Hepatocyte (in vitro differentiated cells): ENCODE measurements around the gene GPC3.

Source experiments
- EZH2phosphoT487 ChIP-seq: fragments of 200-600 bp; sonication (generic); IDR thresholded peaks from one replicate; pipeline ENCODE4 v1.6.1; 2018; ENCODE audit warnings: antibody characterized with exemption, mild to moderate bottlenecking, low read depth, moderate library complexity; ENCODE audit not compliant: unreplicated experiment, severe bottlenecking
- TF ChIP-seq, protein P1 (sequence below): fragments of 200-600 bp; sonication (generic); IDR thresholded peaks from 2 replicates; pipeline ENCODE4 v1.5.1; 2016; ENCODE audit warnings: antibody characterized with exemption, mild to moderate bottlenecking; ENCODE audit not compliant: poor library complexity

GRCh38 chrX:133523081-133523487 lies 462.3 kb downstream of the GPC3 start:
- TF ChIP-seq, protein P1, sequence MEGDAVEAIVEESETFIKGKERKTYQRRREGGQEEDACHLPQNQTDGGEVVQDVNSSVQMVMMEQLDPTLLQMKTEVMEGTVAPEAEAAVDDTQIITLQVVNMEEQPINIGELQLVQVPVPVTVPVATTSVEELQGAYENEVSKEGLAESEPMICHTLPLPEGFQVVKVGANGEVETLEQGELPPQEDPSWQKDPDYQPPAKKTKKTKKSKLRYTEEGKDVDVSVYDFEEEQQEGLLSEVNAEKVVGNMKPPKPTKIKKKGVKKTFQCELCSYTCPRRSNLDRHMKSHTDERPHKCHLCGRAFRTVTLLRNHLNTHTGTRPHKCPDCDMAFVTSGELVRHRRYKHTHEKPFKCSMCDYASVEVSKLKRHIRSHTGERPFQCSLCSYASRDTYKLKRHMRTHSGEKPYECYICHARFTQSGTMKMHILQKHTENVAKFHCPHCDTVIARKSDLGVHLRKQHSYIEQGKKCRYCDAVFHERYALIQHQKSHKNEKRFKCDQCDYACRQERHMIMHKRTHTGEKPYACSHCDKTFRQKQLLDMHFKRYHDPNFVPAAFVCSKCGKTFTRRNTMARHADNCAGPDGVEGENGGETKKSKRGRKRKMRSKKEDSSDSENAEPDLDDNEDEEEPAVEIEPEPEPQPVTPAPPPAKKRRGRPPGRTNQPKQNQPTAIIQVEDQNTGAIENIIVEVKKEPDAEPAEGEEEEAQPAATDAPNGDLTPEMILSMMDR = no peak
- no peak for TF ChIP-seq EZH2phosphoT487
